GM23248 (cell line): ENCODE results near the gene DBNDD2.

ENCODE experiments used
- EZH2 ChIP-seq: fragments of 200-600 bp; sonication (generic); IDR thresholded peaks from 2 replicates; pipeline ENCODE4 v1.6.1; 2018; ENCODE audit warnings: antibody characterized with exemption, mild to moderate bottlenecking; ENCODE audit not compliant: insufficient read depth, poor library complexity, severe bottlenecking
- EZH2phosphoT487 ChIP-seq: fragments of 200-600 bp; sonication (generic); IDR thresholded peaks from 2 replicates; pipeline ENCODE4 v1.6.1; 2018; ENCODE audit warnings: antibody characterized with exemption, moderate library complexity, mild to moderate bottlenecking, low read depth; ENCODE audit not compliant: insufficient read depth

GRCh38 chr20:45410887-45411286 lies 2.8 kb downstream of the DBNDD2 start:
- TF ChIP-seq EZH2 (no peak), EZH2phosphoT487 (no peak)
